GM12801 (cell line): ENCODE measurements around the gene SPATA2.

Experiments used
- CTCF ChIP-seq: IDR thresholded peaks from one replicate; pipeline ENCODE4 v1.5.1; 2011; ENCODE audit warnings: control low read depth; ENCODE audit not compliant: insufficient read length; ENCODE audit errors: extremely low read depth

Gene SPATA2

GRCh38 chr20:49905415-49906091 is 9.8 kb downstream of the SPATA2 start:
- TF ChIP-seq CTCF, result no peak

GRCh38 chr20:49904440-49905214 is 10.7 kb downstream of the SPATA2 start:
- TF ChIP-seq CTCF, result no peak

- no peak for TF ChIP-seq CTCF
Measured at GRCh38 chr20:49901588-49901987, 13.7 kb downstream of the SPATA2 start.

- TF ChIP-seq CTCF, result no peak
Measured at GRCh38 chr20:49899541-49900383, 15.6 kb downstream of the SPATA2 start.

- no peak for TF ChIP-seq CTCF
Measured at GRCh38 chr20:49896204-49896603, 19.1 kb downstream of the SPATA2 start.

- TF ChIP-seq CTCF, result no peak
Measured at GRCh38 chr20:49894073-49894470, 21.3 kb downstream of the SPATA2 start.
